ENCODE data around the gene LATS2.

- no peak for TF ChIP-seq TARDBP (IDR thresholded peaks at IDR 0.05)
- TF ChIP-seq BHLHE40 (IDR thresholded peaks at IDR 0.05; ENCODE audit: borderline replicate concordance): no peak
- TF ChIP-seq FOXM1 (IDR thresholded peaks at IDR 0.05; ENCODE audit: borderline replicate concordance): no peak
- no peak for TF ChIP-seq FOXK2 (IDR thresholded peaks at IDR 0.05)
- no peak for TF ChIP-seq ZNF384 (IDR thresholded peaks at IDR 0.05)
- TF ChIP-seq FOXA1 (IDR thresholded peaks at IDR 0.05): no peak
These were observed 16.5 kb upstream of the LATS2 start for GRCh38 chr13:21077788-21078353.
